Left colon (tissue), 2 donors: ENCODE data around the gene DHRS4. TPM values are rescaled to one million over a fixed set of nuclear protein-coding genes. Genes with fewer than 3 reads are reported as not detected.
"Not testable (repeated sequence)": the region's sequence is repeated elsewhere in the genome, so short reads cannot be mapped to it uniquely, and the experiment has no call there.

Source experiments
- ATAC-seq: fragments of 200-7000 bp; cut with Tn5 transposase; one replicate; pipeline ENCODE4 v1.9.1; 2020; ENCODE audit warnings: mild to moderate bottlenecking, moderate library complexity
- DNase-seq, 2 donors: peaks; one replicate each; pipeline ENCODE4 v3.0.0-alpha.2; 2020
- intact Hi-C, 2 donors: fragments of 100-400 bp; cut with DNase I in 1 of 2; cut with micrococcal nuclease in 1 of 2; formaldehyde crosslinking; loops; one replicate each; pipeline versions ENCODE4 v1.11.2 to v1.14.0; 2022; cut with DNase I, micrococcal nuclease
- total RNA-seq, 2 donors: library from RNA; stranded (reverse); fragmentation: NEBNext Ultra II Directional; extraction: Animal tissue kit (Norgen Biotek cat#: 25700); gene quantifications; one replicate each; pipeline ENCODE4 v1.2.1, GENCODE V29; 2021
- donor health status: DM: no; HTN: no; CAD: no.
- donor health status: DM: yes; HTN: yes; CAD: no.

The DHRS4 gene
- total RNA-seq, 2 donors from 2014 or later: 38.3 to 46.0 TPM

- intact Hi-C loops: not testable (repeated sequence)
- peak in 1 of 2 donors; percentile 76 for DNase-seq
- ATAC-seq: peak; percentile 94
Measured at GRCh38 chr14:24006817-24007652, 53.5 kb downstream of the DHRS4 start.

- intact Hi-C loops: no loop called here
- ATAC-seq (no peak), DNase-seq (no peak)
Measured at GRCh38 chr14:24011051-24011450, 57.5 kb downstream of the DHRS4 start.

- ATAC-seq, DNase-seq, intact Hi-C loops: not testable (repeated sequence)
Measured at GRCh38 chr14:24012726-24013273, 59.2 kb downstream of the DHRS4 start.

GRCh38 chr14:24013654-24014514 lies 60.3 kb downstream of the DHRS4 start:
- ATAC-seq: peak; percentile 96
- DNase-seq: peak; percentile 37 to 48
- intact Hi-C loops: no loop called here

GRCh38 chr14:24015745-24016144 lies 62.2 kb downstream of the DHRS4 start:
- DNase-seq, ATAC-seq, intact Hi-C loops: not testable (repeated sequence)

Other genes with a start within 250 kb of the DHRS4 start
- 10 to 100 TPM; 31.8 to 43.2 TPM for gene DHRS4L2, start 35.2 kb downstream of the DHRS4 start, total RNA-seq
- gene CARMIL3, start 98.2 kb downstream of the DHRS4 start, total RNA-seq: 1 to 10 TPM; 1.1 to 3.4 TPM
- gene CPNE6, start 117.8 kb downstream of the DHRS4 start, total RNA-seq: under 1 TPM; 0.28 to 0.31 TPM
- gene PCK2, start 140.5 kb downstream of the DHRS4 start, total RNA-seq: 100 to 1,000 TPM; 150 to 223 TPM
- 100 to 1,000 TPM; 101 to 107 TPM for gene DCAF11, start 161.0 kb downstream of the DHRS4 start, total RNA-seq
- gene NRL, start 161.2 kb downstream of the DHRS4 start, total RNA-seq: 1 to 10 TPM; 1.2 to 1.5 TPM
- gene FITM1, start 176.9 kb downstream of the DHRS4 start, total RNA-seq: 1 to 10 TPM; 1.0 TPM
- gene PSME1, start 182.4 kb downstream of the DHRS4 start, total RNA-seq: 100 to 1,000 TPM; 196 to 249 TPM
- gene EMC9, start 187.8 kb downstream of the DHRS4 start, total RNA-seq: 10 to 100 TPM; 13.9 to 25.7 TPM
- 100 to 1,000 TPM; 140 to 240 TPM for gene PSME2, start 192.8 kb downstream of the DHRS4 start, total RNA-seq
- gene RNF31, start 193.7 kb downstream of the DHRS4 start, total RNA-seq: 10 to 100 TPM; 49.1 to 50.3 TPM
- 100 to 1,000 TPM in 1 of 2 donors, 10 to 100 TPM in 1; 53.7 to 105 TPM for gene IRF9, start 207.5 kb downstream of the DHRS4 start, total RNA-seq
- gene REC8, start 218.3 kb downstream of the DHRS4 start, total RNA-seq: 10 to 100 TPM in 1 of 2 donors, 1 to 10 TPM in 1; 6.9 to 21.0 TPM
- gene IPO4, start 235.0 kb downstream of the DHRS4 start, total RNA-seq: 10 to 100 TPM; 17.3 to 26.3 TPM
- gene TM9SF1, start 241.7 kb downstream of the DHRS4 start, total RNA-seq: 10 to 100 TPM; 49.2 to 52.7 TPM